HEK293T (cell line): ENCODE data around the gene ZDHHC14.

ENCODE experiments used
- BHLHE40 ChIP-seq: fragments of 450-650 bp; IDR thresholded peaks from 2 replicates; pipeline ENCODE4 v1.6.1; 2016; ENCODE audit warnings: mild to moderate bottlenecking, moderate library complexity, borderline replicate concordance
- LEF1 ChIP-seq: fragments of 450-650 bp; IDR thresholded peaks from 2 replicates; pipeline ENCODE4 v1.6.1; 2017; ENCODE audit warnings: mild to moderate bottlenecking, borderline replicate concordance
- SUZ12 ChIP-seq: fragments of 450-650 bp; IDR thresholded peaks from 2 replicates; pipeline ENCODE4 v1.6.1; 2016; ENCODE audit warnings: mild to moderate bottlenecking
- ZNF384 ChIP-seq: fragments of 450-650 bp; IDR thresholded peaks from 2 replicates; pipeline ENCODE4 v1.6.1; 2016

DNA sequence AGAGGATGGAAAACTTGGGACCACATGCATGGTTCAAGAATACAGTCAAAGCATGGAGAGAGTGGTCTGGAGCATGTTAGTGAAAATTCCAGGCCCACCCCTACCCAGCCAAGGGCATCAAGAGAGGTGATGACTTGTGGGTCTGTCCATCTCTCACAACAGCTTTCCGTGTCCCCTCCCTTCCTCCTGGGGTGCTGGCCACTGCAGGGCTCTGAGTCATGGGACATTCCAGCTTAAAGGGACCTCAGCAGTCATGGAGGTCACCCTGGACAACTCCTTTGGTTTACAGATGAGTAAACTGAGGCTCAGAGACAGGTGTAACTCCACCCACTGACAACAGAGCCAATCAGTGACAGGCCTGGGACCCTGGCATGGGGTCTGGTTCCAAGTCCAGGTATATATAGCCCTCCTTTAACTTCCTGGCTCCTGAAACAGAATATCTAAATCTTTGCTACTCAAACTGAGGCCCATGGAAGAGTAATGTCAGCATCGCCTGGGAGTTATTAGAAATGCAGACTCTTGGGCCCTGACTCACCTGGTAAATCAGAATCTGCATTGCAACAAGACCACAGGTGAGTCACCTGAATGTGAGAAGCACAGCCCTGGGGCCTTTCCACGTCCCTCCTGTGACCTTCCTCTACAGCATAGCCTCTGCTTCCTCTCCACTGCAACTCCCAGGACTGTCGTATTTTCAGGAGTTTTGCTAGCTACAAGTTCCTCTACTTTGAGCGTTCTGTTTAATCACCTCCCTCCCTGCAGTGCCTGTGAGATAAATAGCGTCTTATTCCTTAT, 170.2 kb downstream of the ZDHHC14 start:
- TF ChIP-seq LEF1 (no peak), ZNF384 (no peak), BHLHE40 (no peak), SUZ12 (no peak)
